B cell (primary cell): ENCODE measurements around the gene MATN1. TPM values are rescaled to one million over a fixed set of nuclear protein-coding genes. Genes with fewer than 3 reads are reported as not detected.

ENCODE experiments used
- ATAC-seq: fragments of 200-7000 bp; cut with Tn5 transposase; one replicate; pipeline ENCODE4 v1.10.0; 2021; ENCODE audit warnings: low read depth, mild to moderate bottlenecking, moderate number of reproducible peaks, moderate library complexity
- CTCF ChIA-PET: fragments of 350-600 bp; sonication (Branson Sonifier 250); formaldehyde crosslinking; loops from one replicate; lab custom pipeline; 2021; ENCODE audit warnings: antibody characterized with exemption, inconsistent platforms; lab: Charles Lee
- POLR2A ChIA-PET: fragments of 350-600 bp; sonication (Branson Sonifier 250); formaldehyde crosslinking; loops from one replicate; lab custom pipeline; 2021; ENCODE audit warnings: antibody characterized with exemption; lab: Charles Lee
- DNase-seq: peaks from one replicate; pipeline ENCODE4 v3.0.0; 2013
- H2AFZ ChIP-seq: 2 replicates; pipeline ENCODE4 v1.6.1; 2012; ENCODE audit warnings: mild to moderate bottlenecking, low read depth, low read length; ENCODE audit not compliant: insufficient read depth, poor library complexity, severe bottlenecking
- H3K27ac ChIP-seq, 2 donors: 1 replicate in 1 of 2; 2 replicates in 1 of 2; pipeline ENCODE4 v1.5.1; 2012 to 2013; ENCODE audit warnings: low read length in 2 of 2, mild to moderate bottlenecking in 2 of 2, moderate library complexity in 1 of 2
- H3K27me3 ChIP-seq, 4 experiments: fragments of 200-600 bp in 1 of 4; sonication (generic) in 1 of 4; replicated peaks in 1 of 4; 1 replicate in 2 of 4; 2 replicates in 2 of 4; pipeline versions ENCODE4 v1.6.1 to v1.7.0; 2013 to 2016; ENCODE audit warnings: low read length in 3 of 4, mild to moderate bottlenecking in 2 of 4, mixed read lengths in 1 of 4, moderate library complexity in 1 of 4; ENCODE audit not compliant: insufficient read depth in 4 of 4, control insufficient read depth in 3 of 4; ENCODE audit errors: control extremely low read depth in 1 of 4
- H3K36me3 ChIP-seq, 2 experiments: replicated peaks in 1 of 2; 1 replicate in 1 of 2; 2 replicates in 1 of 2; pipeline versions ENCODE4 v1.6.1 to v1.7.1; 2013; ENCODE audit warnings: low read length in 1 of 2; ENCODE audit not compliant: insufficient read depth in 2 of 2, control insufficient read depth in 1 of 2; ENCODE audit errors: control extremely low read depth in 1 of 2, extremely low read depth in 1 of 2
- H3K4me1 ChIP-seq, 2 donors: fragments of 200-600 bp in 1 of 2; sonication (generic) in 1 of 2; 1 replicate in 1 of 2; 2 replicates in 1 of 2; pipeline versions ENCODE4 v1.5.1 to v1.6.1; 2013 to 2017; ENCODE audit warnings: low read length in 2 of 2; ENCODE audit not compliant: control insufficient read depth in 2 of 2, insufficient read depth in 2 of 2
- H3K4me2 ChIP-seq: replicated peaks from 2 replicates; pipeline ENCODE3; 2012; ENCODE audit warnings: mild to moderate bottlenecking, low read depth, low read length; ENCODE audit not compliant: poor library complexity, severe bottlenecking
- H3K4me3 ChIP-seq, 5 experiments: fragments of 200-600 bp in 1 of 5; sonication (generic) in 1 of 5; 1 replicate in 3 of 5; 2 replicates in 2 of 5; pipeline versions ENCODE4 v1.5.1 to v1.7.0; 2011 to 2016; ENCODE audit warnings: low read length in 4 of 5, mild to moderate bottlenecking in 4 of 5, low read depth in 2 of 5, control low read depth in 1 of 5, moderate library complexity in 1 of 5; ENCODE audit not compliant: insufficient read depth in 1 of 5; ENCODE audit errors: control extremely low read depth in 1 of 5, extremely low read depth in 1 of 5
- H3K79me2 ChIP-seq: fragments of 200-600 bp; sonication (generic); one replicate; pipeline ENCODE4 v1.6.0; 2016; ENCODE audit warnings: low read length; ENCODE audit not compliant: control insufficient read depth, insufficient read depth
- H3K9ac ChIP-seq: fragments of 200-600 bp; sonication (generic); 2 replicates; pipeline ENCODE4 v1.6.1; 2017; ENCODE audit warnings: mild to moderate bottlenecking, low read length, moderate library complexity
- H3K9me3 ChIP-seq, 3 donors: one replicate each; pipeline versions ENCODE4 v1.6.1 to v1.7.1; 2013; ENCODE audit warnings: low read length in 2 of 3; ENCODE audit not compliant: control insufficient read depth in 2 of 3, insufficient read depth in 1 of 3; ENCODE audit errors: control extremely low read depth in 1 of 3
- H4K20me1 ChIP-seq: 2 replicates; pipeline ENCODE4 v1.6.0; 2012; ENCODE audit warnings: mild to moderate bottlenecking, low read length; ENCODE audit not compliant: insufficient read depth, control insufficient read depth, poor library complexity, severe bottlenecking
- H3K27ac Mint-ChIP-seq: one replicate; pipeline ENCODE4 v1.8.0; 2021; ENCODE audit warnings: mixed read lengths
- H3K27me3 Mint-ChIP-seq: one replicate; pipeline ENCODE4 v1.8.0; 2021; ENCODE audit warnings: mixed read lengths
- H3K4me1 Mint-ChIP-seq: one replicate; pipeline ENCODE4 v1.8.0; 2021; ENCODE audit warnings: mixed read lengths
- H3K4me3 Mint-ChIP-seq: one replicate; pipeline ENCODE4 v1.8.0; 2021; ENCODE audit warnings: mixed read lengths
- H3K9me3 Mint-ChIP-seq: one replicate; pipeline ENCODE4 v1.8.0; 2022; ENCODE audit warnings: mixed read lengths; ENCODE audit not compliant: insufficient read depth
- EZH2 ChIP-seq: IDR thresholded peaks from 2 replicates; pipeline ENCODE4 v1.6.1; 2012; ENCODE audit warnings: borderline replicate concordance, low read depth, mild to moderate bottlenecking, moderate library complexity, low read length; ENCODE audit not compliant: insufficient read depth, poor library complexity, severe bottlenecking
- WGBS: methylation state at CpG from one replicate; pipeline ENCODE4 v1.1.5; 2013; ENCODE audit warnings: missing lambda C conversion rate; ENCODE audit not compliant: insufficient coverage; 5-methylcytosine and 5-hydroxymethylcytosine counted together
- intact Hi-C: fragments of 100-400 bp; cut with micrococcal nuclease; formaldehyde crosslinking; loops from one replicate; pipeline ENCODE4 v1.10.0; 2022
- polyA plus RNA-seq: library from polyadenylated mRNA; depleted of rRNA; stranded (reverse); fragments of >200 nt; gene quantifications from 2 replicates; pipeline ENCODE4 v1.2.3, GENCODE V29; 2012
- total RNA-seq, 2 donors: library from RNA; stranded (reverse); fragments of 120-200 nt in 1 of 2; gene quantifications; 1 replicate in 1 of 2; 2 replicates in 1 of 2; pipeline versions ENCODE4 v1.2.3 to v1.2.4, GENCODE V29; 2013 to 2022
- TF ChIP-seq, protein P1 (sequence below): fragments of 200-600 bp; IDR thresholded peaks from one replicate; pipeline ENCODE4 v1.8.0; 2022; ENCODE audit warnings: antibody characterized with exemption, mild to moderate bottlenecking

Gene MATN1
- total and polyA plus RNA-seq, 2 donors (not counting 1 experiment from before 2014, with no cell fraction given): 2.5 to 3.2 TPM

- Mint-ChIP-seq H3K4me1 (no peaks in the 10 kb centered on the region), H3K9me3 (no peaks in the 10 kb centered on the region), H3K27me3 (peaks cover 5% of the 10 kb centered on the region), H3K4me3 (no peak overlapping the region), H3K27ac (no peak overlapping the region)
- no peak for TF ChIP-seq EZH2
- TF ChIP-seq, protein P1, sequence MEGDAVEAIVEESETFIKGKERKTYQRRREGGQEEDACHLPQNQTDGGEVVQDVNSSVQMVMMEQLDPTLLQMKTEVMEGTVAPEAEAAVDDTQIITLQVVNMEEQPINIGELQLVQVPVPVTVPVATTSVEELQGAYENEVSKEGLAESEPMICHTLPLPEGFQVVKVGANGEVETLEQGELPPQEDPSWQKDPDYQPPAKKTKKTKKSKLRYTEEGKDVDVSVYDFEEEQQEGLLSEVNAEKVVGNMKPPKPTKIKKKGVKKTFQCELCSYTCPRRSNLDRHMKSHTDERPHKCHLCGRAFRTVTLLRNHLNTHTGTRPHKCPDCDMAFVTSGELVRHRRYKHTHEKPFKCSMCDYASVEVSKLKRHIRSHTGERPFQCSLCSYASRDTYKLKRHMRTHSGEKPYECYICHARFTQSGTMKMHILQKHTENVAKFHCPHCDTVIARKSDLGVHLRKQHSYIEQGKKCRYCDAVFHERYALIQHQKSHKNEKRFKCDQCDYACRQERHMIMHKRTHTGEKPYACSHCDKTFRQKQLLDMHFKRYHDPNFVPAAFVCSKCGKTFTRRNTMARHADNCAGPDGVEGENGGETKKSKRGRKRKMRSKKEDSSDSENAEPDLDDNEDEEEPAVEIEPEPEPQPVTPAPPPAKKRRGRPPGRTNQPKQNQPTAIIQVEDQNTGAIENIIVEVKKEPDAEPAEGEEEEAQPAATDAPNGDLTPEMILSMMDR: no peak
- intact Hi-C loops: no loop called here
- no peak overlapping the region for H3K9ac ChIP-seq
- no peak overlapping the region for H2AFZ ChIP-seq
- DNase-seq (no peak), ATAC-seq (no peak)
- H3K4me3 ChIP-seq: no peak overlapping the region
- H3K4me2 ChIP-seq: no peak overlapping the region
- ChIA-PET CTCF (no interaction called here), POLR2A (no interaction called here)
- no peaks in the 10 kb centered on the region for H3K9me3 ChIP-seq
- peaks cover 0 to 5% (median 0%) of the 10 kb centered on the region in 4 experiments for H3K27me3 ChIP-seq
- no peaks in the 10 kb centered on the region for H3K36me3 ChIP-seq
- H4K20me1 ChIP-seq: no peaks in the 10 kb centered on the region
- WGBS: 83% methylated on average over 15 of the region's 17 CpGs
- no peaks in the 10 kb centered on the region for H3K79me2 ChIP-seq
- no peaks in the 10 kb centered on the region for H3K4me1 ChIP-seq
- H3K27ac ChIP-seq: no peak overlapping the region
Observed at GRCh38 chr1:30664103-30664755, 59.2 kb downstream of the MATN1 start.

DNA sequence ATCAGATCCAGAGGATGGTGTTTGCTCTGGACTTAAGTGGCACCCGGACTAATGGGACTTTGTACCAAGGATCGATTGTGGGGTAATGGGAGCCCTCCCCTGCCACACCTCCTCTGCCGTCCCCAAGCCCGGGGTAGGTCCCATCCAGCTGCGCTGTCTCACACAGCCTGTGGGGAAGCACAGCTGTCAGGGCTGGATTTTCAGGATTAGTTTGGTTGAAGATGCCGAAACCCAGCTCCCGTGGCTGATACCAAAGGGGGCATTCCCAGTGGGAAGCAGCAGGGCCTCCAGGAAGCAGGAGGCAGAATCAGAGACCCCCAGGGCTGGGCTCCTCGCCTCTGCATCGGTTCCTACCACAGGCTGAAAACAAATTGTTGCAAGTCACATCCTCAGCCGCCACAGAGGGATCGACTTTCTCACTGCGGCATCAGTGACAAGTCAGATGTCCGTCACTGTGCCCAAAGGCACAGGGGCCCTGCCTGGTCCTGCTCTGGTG, 59.7 kb downstream of the MATN1 start:
- 81% methylated on average over 10 of the region's 13 CpGs for WGBS
- Histone ChIP-seq H3K79me2 (no peaks in the 10 kb centered on the region), H3K36me3 (no peaks in the 10 kb centered on the region), H3K27ac (no peak overlapping the region), H3K4me1 (no peaks in the 10 kb centered on the region), H3K9ac (no peak overlapping the region), H3K4me3 (no peak overlapping the region), H4K20me1 (no peaks in the 10 kb centered on the region), H2AFZ (no peak overlapping the region), H3K4me2 (no peak overlapping the region), H3K9me3 (no peaks in the 10 kb centered on the region), H3K27me3 (peaks cover 0 to 5% (median 0%) of the 10 kb centered on the region in 4 experiments)
- ATAC-seq: no peak
- H3K9me3 Mint-ChIP-seq: no peaks in the 10 kb centered on the region
- no peaks in the 10 kb centered on the region for H3K4me1 Mint-ChIP-seq
- intact Hi-C loops: no loop called here
- CTCF ChIA-PET: no interaction called here
- no peak overlapping the region for H3K27ac Mint-ChIP-seq
- H3K4me3 Mint-ChIP-seq: no peak overlapping the region
- TF ChIP-seq EZH2: no peak
- TF ChIP-seq, protein P1: no peak
- H3K27me3 Mint-ChIP-seq: peaks cover 5% of the 10 kb centered on the region
- POLR2A ChIA-PET: no interaction called here
- DNase-seq: no peak
